GM10266 (cell line): ENCODE measurements around the gene SHISA5.

Experiments
- DNase-seq: peaks from one replicate; pipeline ENCODE4 v3.0.0; 2012; ENCODE audit errors: extremely low spot score
- TF ChIP-seq, protein P1 (sequence below): IDR thresholded peaks from 2 replicates; pipeline ENCODE4 v1.5.1; 2012; ENCODE audit warnings: mild to moderate bottlenecking, low read depth; ENCODE audit not compliant: control insufficient read depth, insufficient read depth; ENCODE audit errors: missing control alignments

The SHISA5 gene

DNA sequence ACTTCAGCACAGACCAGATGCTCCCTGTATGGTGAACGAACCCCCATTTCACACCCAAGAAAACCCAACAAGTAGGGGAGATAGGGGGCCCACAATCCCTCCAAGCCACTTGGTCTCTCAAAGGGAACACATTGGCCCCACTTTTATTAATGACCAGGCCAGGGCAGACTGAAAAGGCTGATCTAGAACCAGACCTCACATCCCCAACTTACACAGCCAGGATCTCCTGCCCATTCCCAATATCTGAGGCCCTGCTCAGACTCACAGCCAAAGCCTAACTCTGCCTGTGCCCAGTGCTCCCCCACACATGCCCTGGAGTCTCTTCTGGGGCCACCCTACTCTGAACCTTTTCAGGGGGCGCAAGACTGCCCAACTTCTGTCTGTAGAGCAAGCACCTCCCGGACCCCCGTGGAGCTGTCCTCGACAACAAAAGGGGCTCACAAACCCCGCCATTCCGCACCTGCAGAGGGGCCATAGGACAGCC, 75.8 kb downstream of the SHISA5 start:
- no peak for DNase-seq
- TF ChIP-seq, protein P1, sequence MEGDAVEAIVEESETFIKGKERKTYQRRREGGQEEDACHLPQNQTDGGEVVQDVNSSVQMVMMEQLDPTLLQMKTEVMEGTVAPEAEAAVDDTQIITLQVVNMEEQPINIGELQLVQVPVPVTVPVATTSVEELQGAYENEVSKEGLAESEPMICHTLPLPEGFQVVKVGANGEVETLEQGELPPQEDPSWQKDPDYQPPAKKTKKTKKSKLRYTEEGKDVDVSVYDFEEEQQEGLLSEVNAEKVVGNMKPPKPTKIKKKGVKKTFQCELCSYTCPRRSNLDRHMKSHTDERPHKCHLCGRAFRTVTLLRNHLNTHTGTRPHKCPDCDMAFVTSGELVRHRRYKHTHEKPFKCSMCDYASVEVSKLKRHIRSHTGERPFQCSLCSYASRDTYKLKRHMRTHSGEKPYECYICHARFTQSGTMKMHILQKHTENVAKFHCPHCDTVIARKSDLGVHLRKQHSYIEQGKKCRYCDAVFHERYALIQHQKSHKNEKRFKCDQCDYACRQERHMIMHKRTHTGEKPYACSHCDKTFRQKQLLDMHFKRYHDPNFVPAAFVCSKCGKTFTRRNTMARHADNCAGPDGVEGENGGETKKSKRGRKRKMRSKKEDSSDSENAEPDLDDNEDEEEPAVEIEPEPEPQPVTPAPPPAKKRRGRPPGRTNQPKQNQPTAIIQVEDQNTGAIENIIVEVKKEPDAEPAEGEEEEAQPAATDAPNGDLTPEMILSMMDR, result no peak

DNA sequence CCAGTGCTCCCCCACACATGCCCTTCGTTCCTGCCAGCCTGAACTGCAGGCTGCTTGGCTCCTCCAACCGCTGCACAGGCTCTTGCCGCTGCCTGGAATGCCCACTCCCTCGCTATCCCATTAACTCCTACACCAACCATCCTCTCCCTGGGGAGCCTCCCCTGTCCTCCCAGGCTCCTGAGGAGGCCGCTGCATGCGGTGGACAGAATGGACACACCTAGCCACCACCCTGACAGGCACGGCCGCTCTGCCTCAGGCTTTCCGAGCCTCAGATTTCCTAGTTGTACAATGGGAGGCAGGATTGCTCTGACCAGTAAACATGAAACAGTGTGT, 76.4 kb downstream of the SHISA5 start:
- no peak for DNase-seq
- TF ChIP-seq, protein P1, result no peak

DNA sequence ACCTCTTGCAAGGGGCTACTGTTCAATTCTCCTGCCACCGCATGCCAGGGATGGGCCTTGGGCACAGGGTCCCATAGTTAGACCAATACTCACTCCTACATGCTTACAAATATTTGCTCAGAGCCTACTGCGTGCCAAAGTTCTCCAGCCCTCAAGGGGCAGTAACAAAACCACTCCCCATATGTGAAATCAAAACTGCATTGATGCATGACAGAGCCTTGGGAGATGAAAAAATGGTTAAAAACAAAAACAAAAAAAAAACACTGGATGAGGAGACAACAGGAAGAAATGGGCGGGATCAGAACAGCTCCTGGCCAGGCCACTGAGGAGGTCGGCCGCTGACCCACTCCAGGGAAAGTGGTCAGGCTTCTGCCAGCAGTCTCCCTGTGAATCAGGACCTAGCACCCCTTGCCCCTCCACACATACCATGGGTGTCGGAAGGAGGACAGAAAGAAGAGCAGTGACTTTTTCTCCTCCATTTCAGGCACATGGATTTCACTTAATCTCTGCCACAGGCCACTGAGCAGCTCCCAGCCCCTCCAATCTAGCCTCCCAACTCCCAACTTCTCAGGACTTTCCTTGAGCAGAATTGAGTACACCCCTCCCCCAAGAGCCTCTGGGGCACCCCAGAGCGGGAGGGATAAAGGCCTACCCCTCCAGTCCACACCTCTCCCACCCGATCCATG, 76.9 kb downstream of the SHISA5 start:
- DNase-seq, result no peak
- TF ChIP-seq, protein P1, result no peak

DNA sequence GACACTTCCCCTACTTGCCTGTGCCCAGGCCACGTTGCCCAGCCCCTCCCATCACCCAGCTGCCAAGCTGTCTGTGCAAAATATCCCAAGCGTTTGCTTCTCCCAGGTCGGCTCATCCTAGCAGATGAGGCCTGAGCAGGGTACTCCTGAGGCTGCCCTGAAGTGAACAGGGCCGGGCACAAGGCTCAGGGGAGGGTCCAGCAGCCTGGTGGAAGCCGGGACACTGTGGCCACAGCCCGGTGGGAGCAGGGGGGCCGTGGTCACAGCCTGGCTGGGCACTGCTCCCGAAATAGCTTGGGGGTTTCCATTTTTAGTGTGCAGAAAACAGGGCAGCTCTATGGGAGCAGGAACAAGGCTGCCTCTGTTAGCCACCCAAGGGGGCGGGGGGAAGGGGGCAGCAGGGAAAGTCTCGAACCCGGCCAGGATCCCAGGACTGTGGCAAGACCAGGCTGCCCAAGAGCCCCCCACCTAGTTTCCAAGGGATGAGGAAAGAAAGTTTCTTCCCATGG, 77.5 kb downstream of the SHISA5 start:
- TF ChIP-seq, protein P1, result no peak
- DNase-seq, result no peak

DNA sequence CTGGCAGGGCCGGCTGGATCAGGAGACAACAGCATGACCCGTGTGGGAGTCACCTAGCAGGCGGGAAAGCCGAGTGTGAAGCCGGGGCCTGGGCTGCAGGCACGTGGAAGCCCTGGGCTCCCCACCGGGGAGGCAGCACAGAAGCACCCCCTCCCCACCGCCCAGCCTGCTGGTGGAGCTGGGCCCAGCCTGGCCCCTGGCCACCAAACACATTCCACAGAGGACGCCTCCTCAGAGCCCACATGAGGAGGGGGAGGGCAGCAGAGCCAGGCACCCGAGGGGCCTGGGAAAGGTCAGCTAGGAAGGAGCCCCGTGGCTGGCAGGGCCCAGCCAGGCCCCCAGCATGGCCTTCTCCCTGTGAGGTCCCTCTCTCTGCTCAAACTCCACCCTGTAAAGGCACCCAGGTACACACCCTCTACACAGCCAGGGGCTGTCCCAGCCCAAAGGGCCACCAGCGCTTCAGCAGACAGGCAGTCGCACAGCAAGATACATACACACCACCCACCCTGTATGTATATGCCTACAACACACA, 78.6 kb downstream of the SHISA5 start:
- TF ChIP-seq, protein P1, result no peak
- DNase-seq, result no peak

DNA sequence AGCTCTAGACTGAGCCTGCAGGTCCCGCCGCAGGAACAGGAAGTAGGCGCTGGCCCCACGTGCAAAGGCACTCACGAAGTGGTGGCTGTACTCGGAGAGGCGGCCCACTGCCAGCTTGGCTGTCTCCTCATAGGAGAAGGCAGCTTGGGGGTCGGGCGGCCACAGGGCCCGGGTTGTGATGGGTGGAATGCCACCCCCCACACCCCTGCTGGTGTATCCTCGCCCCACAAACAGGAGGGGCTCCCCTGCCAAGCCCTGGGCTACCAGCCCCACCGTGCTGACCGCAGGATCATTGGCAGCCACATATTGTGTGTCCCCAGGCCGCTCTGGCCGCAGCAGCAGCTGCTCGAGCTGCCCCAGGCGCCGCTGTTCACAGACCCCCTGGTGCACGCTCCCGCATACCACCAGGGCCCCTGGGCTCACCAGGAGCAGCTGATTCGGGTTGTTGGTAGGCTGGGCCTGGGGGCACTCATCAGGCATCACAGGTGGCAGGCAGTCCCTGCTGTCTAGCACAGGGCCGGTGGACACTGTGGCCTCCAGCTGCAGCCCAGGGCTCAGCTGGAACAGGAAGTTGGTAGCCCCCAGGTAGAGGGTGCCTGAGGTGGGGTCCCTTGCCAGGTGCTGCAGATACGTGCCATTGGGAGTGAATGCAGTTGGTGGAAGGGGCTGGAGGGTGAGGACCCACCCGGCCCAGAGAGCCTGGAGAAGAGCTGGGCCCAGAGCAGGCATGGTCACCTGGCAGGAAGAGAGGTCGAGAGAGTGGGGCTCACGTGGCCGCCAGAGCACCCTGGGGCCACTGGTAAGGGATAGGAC, 79.9 kb downstream of the SHISA5 start:
- DNase-seq, result no peak
- TF ChIP-seq, protein P1, result no peak
